ENCODE results near the gene PLN. TPM values are rescaled to one million over a fixed set of nuclear protein-coding genes. Genes with fewer than 3 reads are reported as not detected.

Gene PLN
- total RNA-seq, 1 experiment from 2014 or later, result not detected

- CTCF ChIA-PET, result no interaction called here
- intact Hi-C loops (cut with micrococcal nuclease; ENCODE audit: unreplicated experiment), result no loop called here
- H3K4me3 ChIP-seq, result no peak overlapping the region
- H3K79me2 ChIP-seq (ENCODE audit: low read depth), result no peaks in the 10 kb centered on the region
- TF ChIP-seq, protein P1, sequence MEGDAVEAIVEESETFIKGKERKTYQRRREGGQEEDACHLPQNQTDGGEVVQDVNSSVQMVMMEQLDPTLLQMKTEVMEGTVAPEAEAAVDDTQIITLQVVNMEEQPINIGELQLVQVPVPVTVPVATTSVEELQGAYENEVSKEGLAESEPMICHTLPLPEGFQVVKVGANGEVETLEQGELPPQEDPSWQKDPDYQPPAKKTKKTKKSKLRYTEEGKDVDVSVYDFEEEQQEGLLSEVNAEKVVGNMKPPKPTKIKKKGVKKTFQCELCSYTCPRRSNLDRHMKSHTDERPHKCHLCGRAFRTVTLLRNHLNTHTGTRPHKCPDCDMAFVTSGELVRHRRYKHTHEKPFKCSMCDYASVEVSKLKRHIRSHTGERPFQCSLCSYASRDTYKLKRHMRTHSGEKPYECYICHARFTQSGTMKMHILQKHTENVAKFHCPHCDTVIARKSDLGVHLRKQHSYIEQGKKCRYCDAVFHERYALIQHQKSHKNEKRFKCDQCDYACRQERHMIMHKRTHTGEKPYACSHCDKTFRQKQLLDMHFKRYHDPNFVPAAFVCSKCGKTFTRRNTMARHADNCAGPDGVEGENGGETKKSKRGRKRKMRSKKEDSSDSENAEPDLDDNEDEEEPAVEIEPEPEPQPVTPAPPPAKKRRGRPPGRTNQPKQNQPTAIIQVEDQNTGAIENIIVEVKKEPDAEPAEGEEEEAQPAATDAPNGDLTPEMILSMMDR (conservative IDR thresholded peaks at IDR 0.05), result no peak
- TF ChIP-seq EZH2 (IDR thresholded peaks at IDR 0.05; ENCODE audit: low read depth), result no peak
- H4K20me1 ChIP-seq (ENCODE audit: insufficient read depth), result no peaks in the 10 kb centered on the region
- no peaks in the 10 kb centered on the region for H3F3A ChIP-seq (ENCODE audit: insufficient read depth, low read depth)
- no peak overlapping the region for H3K4me2 ChIP-seq
- no peaks in the 10 kb centered on the region for H3K36me3 ChIP-seq (ENCODE audit: low read depth)
- no peaks in the 10 kb centered on the region for H3K4me1 ChIP-seq (replicated peaks; ENCODE audit: insufficient read depth)
- H3K9me2 ChIP-seq (ENCODE audit: insufficient read depth), result no peaks in the 10 kb centered on the region
- H3K27me3 ChIP-seq (ENCODE audit: insufficient read depth, low read depth), result no peaks in the 10 kb centered on the region
- no peaks in the 10 kb centered on the region for H3K9me3 ChIP-seq (ENCODE audit: insufficient read depth, low read depth)
- POLR2A ChIA-PET (ENCODE audit: unreplicated experiment), result no interaction called here
- no TSS peak for BruUV-seq (replicated peaks)
- no peak overlapping the region for H3K27ac ChIP-seq
- H2AFZ ChIP-seq, result no peak overlapping the region
- DNase-seq, result no peak
Observed at GRCh38 chr6:118537574-118537973, 10.5 kb upstream of the PLN start.

DNA sequence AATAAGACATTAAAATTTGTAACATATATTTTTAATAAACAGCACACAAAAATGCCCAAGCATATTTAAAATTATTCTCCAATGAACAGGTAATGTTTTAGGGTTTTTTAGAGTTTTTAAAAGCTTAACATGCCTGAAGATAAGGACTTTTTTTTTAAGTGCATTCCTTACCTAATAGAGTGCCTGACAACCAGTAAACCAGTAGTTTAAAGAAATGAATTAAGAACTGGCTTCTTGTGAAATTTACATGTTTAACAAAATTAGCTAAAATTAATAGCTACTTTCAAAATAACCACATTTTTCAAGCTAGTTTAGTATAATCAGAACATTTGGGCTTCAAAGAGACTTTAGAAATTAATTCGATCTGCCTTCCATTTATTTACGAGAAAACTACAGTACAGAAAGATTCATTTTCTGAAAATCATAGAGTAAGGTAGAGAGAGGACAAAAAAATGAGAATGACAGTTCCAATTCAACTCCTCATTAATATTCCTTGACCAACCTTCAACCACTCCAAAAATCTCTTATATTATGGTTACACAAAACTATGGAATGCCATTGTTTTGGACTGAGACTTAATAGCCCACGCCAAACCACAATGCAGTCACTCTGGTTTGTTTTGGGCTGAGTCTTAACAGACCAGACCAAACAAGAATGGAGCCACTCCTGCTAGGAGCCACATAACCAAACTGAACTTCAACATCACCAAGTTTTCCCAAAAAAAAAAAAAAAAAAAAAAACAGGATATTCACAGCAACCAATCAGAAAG is 5.7 kb upstream of the PLN start:
- H3K79me2 ChIP-seq (ENCODE audit: low read depth), result no peaks in the 10 kb centered on the region
- H3K4me1 ChIP-seq (replicated peaks; ENCODE audit: insufficient read depth), result no peaks in the 10 kb centered on the region
- no peak for DNase-seq
- H3K9me3 ChIP-seq (ENCODE audit: insufficient read depth, low read depth), result no peaks in the 10 kb centered on the region
- no peak overlapping the region for H3K4me3 ChIP-seq
- CTCF ChIA-PET, result no interaction called here
- H2AFZ ChIP-seq, result no peak overlapping the region
- TF ChIP-seq, protein P1 (conservative IDR thresholded peaks at IDR 0.05), result no peak
- TF ChIP-seq EZH2 (IDR thresholded peaks at IDR 0.05; ENCODE audit: low read depth), result no peak
- H3K27me3 ChIP-seq (ENCODE audit: insufficient read depth, low read depth), result no peaks in the 10 kb centered on the region
- intact Hi-C loops (cut with micrococcal nuclease; ENCODE audit: unreplicated experiment), result no loop called here
- no peaks in the 10 kb centered on the region for H4K20me1 ChIP-seq (ENCODE audit: insufficient read depth)
- H3F3A ChIP-seq (ENCODE audit: insufficient read depth, low read depth), result no peaks in the 10 kb centered on the region
- H3K36me3 ChIP-seq (ENCODE audit: low read depth), result no peaks in the 10 kb centered on the region
- no peaks in the 10 kb centered on the region for H3K9me2 ChIP-seq (ENCODE audit: insufficient read depth)
- no peak overlapping the region for H3K4me2 ChIP-seq
- no TSS peak for BruUV-seq (replicated peaks)
- no peak overlapping the region for H3K27ac ChIP-seq
- POLR2A ChIA-PET (ENCODE audit: unreplicated experiment), result no interaction called here

DNA sequence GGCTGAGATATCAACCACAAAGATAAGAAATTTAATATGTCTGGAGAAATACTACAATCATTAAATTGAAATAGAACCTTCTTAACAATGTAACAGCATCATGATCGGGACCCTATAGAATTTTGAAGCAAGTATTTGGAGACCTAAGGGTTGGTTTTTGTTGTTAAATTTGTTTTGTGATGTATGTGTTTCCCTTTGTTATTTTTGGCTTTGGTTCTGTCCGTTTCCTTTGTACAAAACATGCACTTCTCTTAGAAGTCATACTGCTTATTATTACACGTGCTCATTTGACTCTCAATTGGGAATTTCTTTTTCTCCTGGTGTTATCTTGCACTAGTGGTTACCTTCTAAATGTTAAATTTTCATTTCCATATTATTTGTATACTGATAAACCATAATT is 4.0 kb upstream of the PLN start:
- no peak overlapping the region for H2AFZ ChIP-seq
- no peak overlapping the region for H3K27ac ChIP-seq
- no peaks in the 10 kb centered on the region for H3K9me3 ChIP-seq (ENCODE audit: insufficient read depth, low read depth)
- no peaks in the 10 kb centered on the region for H3K36me3 ChIP-seq (ENCODE audit: low read depth)
- H3K4me1 ChIP-seq (replicated peaks; ENCODE audit: insufficient read depth), result no peaks in the 10 kb centered on the region
- TF ChIP-seq, protein P1 (conservative IDR thresholded peaks at IDR 0.05), result no peak
- no peak for TF ChIP-seq EZH2 (IDR thresholded peaks at IDR 0.05; ENCODE audit: low read depth)
- no peak overlapping the region for H3K4me2 ChIP-seq
- H3K27me3 ChIP-seq (ENCODE audit: insufficient read depth, low read depth), result no peaks in the 10 kb centered on the region
- no peaks in the 10 kb centered on the region for H3F3A ChIP-seq (ENCODE audit: insufficient read depth, low read depth)
- ChIA-PET POLR2A (ENCODE audit: unreplicated experiment) (no interaction called here), CTCF (no interaction called here)
- 0 out of 2 replicates have a peak, but pooled peaks cover 2% of the 10 kb centered on the region for H4K20me1 ChIP-seq (ENCODE audit: insufficient read depth)
- DNase-seq, result no peak
- BruUV-seq (replicated peaks), result no TSS peak
- intact Hi-C loops (cut with micrococcal nuclease; ENCODE audit: unreplicated experiment), result no loop called here
- H3K9me2 ChIP-seq (ENCODE audit: insufficient read depth), result no peaks in the 10 kb centered on the region; the same call in 1 of the 2 replicates
- H3K79me2 ChIP-seq (ENCODE audit: low read depth), result no peaks in the 10 kb centered on the region
- no peak overlapping the region for H3K4me3 ChIP-seq

Measured in PC-9 (cell line).